ENCODE results near the gene MITF. TPM values are rescaled to one million over a fixed set of nuclear protein-coding genes. Genes with fewer than 3 reads are reported as not detected.

The MITF gene
- total RNA-seq, 1 experiment from 2014 or later = 4.3 TPM

DNA sequence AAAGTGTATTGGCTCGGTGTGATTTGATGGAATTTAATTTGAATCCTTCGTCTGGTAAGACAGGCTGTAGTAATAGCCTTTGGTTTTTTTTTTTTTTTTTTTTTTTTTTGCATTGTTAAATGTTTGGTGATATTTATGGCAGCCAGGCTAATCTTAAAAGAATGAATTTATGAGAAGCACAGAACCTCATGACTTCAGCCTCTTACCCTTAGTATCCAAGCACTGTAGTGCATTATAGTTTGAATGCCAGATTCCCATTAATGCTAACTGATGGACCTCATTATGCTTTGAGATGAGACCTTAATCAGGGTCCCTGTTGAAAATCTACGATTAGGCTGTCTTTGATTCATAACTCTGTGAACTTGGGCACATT is 149.7 kb downstream of the MITF start:
- ChIA-PET POLR2A (no interaction called here), CTCF (no interaction called here)
- no peak for DNase-seq
- no peaks in the 10 kb centered on the region for H3K4me1 ChIP-seq
- H3K9me3 ChIP-seq = no peaks in the 10 kb centered on the region
- H3K9me3 Mint-ChIP-seq (ENCODE audit: unreplicated experiment) = no peaks in the 10 kb centered on the region
- intact Hi-C loops (cut with micrococcal nuclease; ENCODE audit: unreplicated experiment) = no loop called here
- H3K36me3 Mint-ChIP-seq (ENCODE audit: insufficient read depth, unreplicated experiment) = no peaks in the 10 kb centered on the region
- H3K27me3 ChIP-seq (replicated peaks; ENCODE audit: control insufficient read depth, insufficient read depth, low read length) = no peaks in the 10 kb centered on the region
- H3K27ac Mint-ChIP-seq (ENCODE audit: unreplicated experiment) = no peak overlapping the region
- BruUV-seq (replicated peaks) = no TSS peak
- H3K36me3 ChIP-seq (ENCODE audit: control insufficient read depth, insufficient read depth, low read length) = no peaks in the 10 kb centered on the region
- H3K4me1 Mint-ChIP-seq (ENCODE audit: low read depth, unreplicated experiment) = no peaks in the 10 kb centered on the region
- TF ChIP-seq CTCF (IDR thresholded peaks at IDR 0.05; ENCODE audit: insufficient read depth in 1 of 2, low read depth in 1 of 2, low read length in 1 of 2, severe bottlenecking in 1 of 2, unreplicated experiment in 1 of 2) = no peak
- H3K4me3 ChIP-seq (ENCODE audit: low read depth, low read length) = no peak overlapping the region
- H3K4me3 Mint-ChIP-seq (ENCODE audit: unreplicated experiment) = no peak overlapping the region
- no peaks in the 10 kb centered on the region for H3K27me3 Mint-ChIP-seq (ENCODE audit: insufficient read depth, unreplicated experiment)

GRCh38 chr3:69890084-69890483 is 150.8 kb downstream of the MITF start:
- no peaks in the 10 kb centered on the region for H3K36me3 Mint-ChIP-seq (ENCODE audit: insufficient read depth, unreplicated experiment)
- no peaks in the 10 kb centered on the region for H3K27me3 Mint-ChIP-seq (ENCODE audit: insufficient read depth, unreplicated experiment)
- H3K4me1 Mint-ChIP-seq (ENCODE audit: low read depth, unreplicated experiment) = no peaks in the 10 kb centered on the region
- BruUV-seq (replicated peaks) = no TSS peak
- POLR2A ChIA-PET = no interaction called here
- H3K9me3 Mint-ChIP-seq (ENCODE audit: unreplicated experiment) = no peaks in the 10 kb centered on the region
- DNase-seq = no peak
- no peak for TF ChIP-seq CTCF (IDR thresholded peaks at IDR 0.05; ENCODE audit: insufficient read depth in 1 of 2, low read depth in 1 of 2, low read length in 1 of 2, severe bottlenecking in 1 of 2, unreplicated experiment in 1 of 2)
- Histone ChIP-seq H3K36me3 (ENCODE audit: control insufficient read depth, insufficient read depth, low read length) (no peaks in the 10 kb centered on the region), H3K27me3 (replicated peaks; ENCODE audit: control insufficient read depth, insufficient read depth, low read length) (no peaks in the 10 kb centered on the region), H3K9me3 (no peaks in the 10 kb centered on the region), H3K4me1 (no peaks in the 10 kb centered on the region), H3K4me3 (ENCODE audit: low read depth, low read length) (no peak overlapping the region)
- no peak overlapping the region for H3K27ac Mint-ChIP-seq (ENCODE audit: unreplicated experiment)
- no peak overlapping the region for H3K4me3 Mint-ChIP-seq (ENCODE audit: unreplicated experiment)
- CTCF ChIA-PET = no interaction called here
- intact Hi-C loops (cut with micrococcal nuclease; ENCODE audit: unreplicated experiment) = no loop called here

GRCh38 chr3:69890691-69891090 is 151.4 kb downstream of the MITF start:
- Histone ChIP-seq H3K9me3 (no peaks in the 10 kb centered on the region), H3K4me1 (no peaks in the 10 kb centered on the region), H3K27me3 (replicated peaks; ENCODE audit: control insufficient read depth, insufficient read depth, low read length) (no peaks in the 10 kb centered on the region), H3K36me3 (ENCODE audit: control insufficient read depth, insufficient read depth, low read length) (no peaks in the 10 kb centered on the region), H3K4me3 (ENCODE audit: low read depth, low read length) (no peak overlapping the region)
- no peaks in the 10 kb centered on the region for H3K36me3 Mint-ChIP-seq (ENCODE audit: insufficient read depth, unreplicated experiment)
- H3K27me3 Mint-ChIP-seq (ENCODE audit: insufficient read depth, unreplicated experiment) = no peaks in the 10 kb centered on the region
- TF ChIP-seq CTCF (IDR thresholded peaks at IDR 0.05; ENCODE audit: insufficient read depth in 1 of 2, low read depth in 1 of 2, low read length in 1 of 2, severe bottlenecking in 1 of 2, unreplicated experiment in 1 of 2) = no peak
- BruUV-seq (replicated peaks) = no TSS peak
- no peak for DNase-seq
- H3K4me3 Mint-ChIP-seq (ENCODE audit: unreplicated experiment) = no peak overlapping the region
- ChIA-PET POLR2A (no interaction called here), CTCF (no interaction called here)
- H3K9me3 Mint-ChIP-seq (ENCODE audit: unreplicated experiment) = no peaks in the 10 kb centered on the region
- H3K27ac Mint-ChIP-seq (ENCODE audit: unreplicated experiment) = no peak overlapping the region
- intact Hi-C loops (cut with micrococcal nuclease; ENCODE audit: unreplicated experiment) = no loop called here
- no peaks in the 10 kb centered on the region for H3K4me1 Mint-ChIP-seq (ENCODE audit: low read depth, unreplicated experiment)

Measured in Caco-2 (cell line).